GM23338 (cell line): Measurements from ENCODE around the gene TPBG. TPM values are rescaled to one million over a fixed set of nuclear protein-coding genes. Genes with fewer than 3 reads are reported as not detected.

Source experiments
- ATAC-seq: fragments of 200-7000 bp; cut with Tn5 transposase; 3 replicates; pipeline ENCODE4 v1.9.1; 2020
- DNase-seq: peaks from one replicate; pipeline ENCODE4 v3.0.0-alpha.2; 2015; ENCODE audit warnings: low spot score
- H2AFZ ChIP-seq: fragments of 200-600 bp; sonication (generic); 2 replicates; pipeline ENCODE4 v1.8.0; 2016; ENCODE audit warnings: antibody characterized with exemption, mild to moderate bottlenecking, moderate library complexity
- H3F3A ChIP-seq: fragments of 200-600 bp; sonication (generic); replicated peaks from 2 replicates; pipeline ENCODE4 v1.8.0; 2017; ENCODE audit warnings: antibody characterized with exemption, mixed run types, low read depth
- H3K27ac ChIP-seq: fragments of 200-600 bp; sonication (generic); 2 replicates; pipeline ENCODE4 v1.6.1; 2016; ENCODE audit warnings: low read depth
- H3K27me3 ChIP-seq: fragments of 200-600 bp; sonication (generic); 2 replicates; pipeline ENCODE4 v1.8.0; 2016; ENCODE audit warnings: mild to moderate bottlenecking, mixed run types, moderate library complexity; ENCODE audit not compliant: insufficient read depth
- H3K36me3 ChIP-seq: fragments of 200-600 bp; sonication (generic); 2 replicates; pipeline ENCODE4 v1.8.0; 2016; ENCODE audit warnings: mild to moderate bottlenecking; ENCODE audit not compliant: insufficient read depth
- H3K4me1 ChIP-seq: fragments of 200-600 bp; sonication (generic); 2 replicates; pipeline ENCODE4 v1.8.0; 2016; ENCODE audit warnings: mild to moderate bottlenecking, moderate library complexity; ENCODE audit not compliant: insufficient read depth
- H3K4me2 ChIP-seq: fragments of 200-600 bp; sonication (generic); 2 replicates; pipeline ENCODE4 v1.7.1; 2017; ENCODE audit warnings: mixed run types
- H3K4me3 ChIP-seq: fragments of 200-600 bp; sonication (generic); 2 replicates; pipeline ENCODE4 v1.6.1; 2016; ENCODE audit warnings: mixed run types
- H3K79me2 ChIP-seq: fragments of 200-600 bp; sonication (generic); replicated peaks from 2 replicates; pipeline ENCODE4 v1.8.0; 2017; ENCODE audit warnings: mild to moderate bottlenecking; ENCODE audit not compliant: insufficient read depth
- H3K9me2 ChIP-seq: fragments of 200-600 bp; sonication (generic); 2 replicates; pipeline ENCODE4 v1.8.0; 2017; ENCODE audit not compliant: insufficient read depth
- H4K20me1 ChIP-seq: fragments of 200-600 bp; sonication (generic); replicated peaks from 2 replicates; pipeline ENCODE4 v1.8.0; 2017; ENCODE audit warnings: mild to moderate bottlenecking; ENCODE audit not compliant: insufficient read depth
- H3K27ac Mint-ChIP-seq: 2 replicates; pipeline ENCODE4 v1.8.0; 2020; ENCODE audit warnings: inconsistent platforms, mild to moderate bottlenecking, moderate library complexity, mixed read lengths
- H3K27me3 Mint-ChIP-seq: 3 replicates; pipeline ENCODE4 v1.8.0; 2022; ENCODE audit warnings: low read depth, mild to moderate bottlenecking, moderate library complexity, mixed read lengths, inconsistent platforms; ENCODE audit not compliant: insufficient read depth, poor library complexity
- H3K36me3 Mint-ChIP-seq: 3 replicates; pipeline ENCODE4 v1.8.0; 2021; ENCODE audit warnings: low read depth, mild to moderate bottlenecking, inconsistent platforms, moderate library complexity, mixed read lengths
- H3K4me1 Mint-ChIP-seq: 3 replicates; pipeline ENCODE4 v1.8.0; 2020; ENCODE audit warnings: mild to moderate bottlenecking, inconsistent platforms, mixed read lengths
- H3K4me3 Mint-ChIP-seq: 3 replicates; pipeline ENCODE4 v1.8.0; 2021; ENCODE audit warnings: moderate library complexity, mild to moderate bottlenecking, inconsistent platforms, mixed read lengths
- H3K9me3 Mint-ChIP-seq: 3 replicates; pipeline ENCODE4 v1.8.0; 2020; ENCODE audit warnings: moderate library complexity, mild to moderate bottlenecking, inconsistent platforms, mixed read lengths
- CREB1 ChIP-seq: fragments of 250-450 bp; sonication (Bioruptor Pico); IDR thresholded peaks from 2 replicates; pipeline ENCODE4 v1.5.0; 2020; ENCODE audit warnings: low read depth, mild to moderate bottlenecking, moderate library complexity
- ETS1 ChIP-seq: IDR thresholded peaks from 2 replicates; pipeline ENCODE4 v1.6.1; 2016; ENCODE audit warnings: antibody characterized with exemption
- EZH2 ChIP-seq: fragments of 200-600 bp; sonication (generic); IDR thresholded peaks from one replicate; pipeline ENCODE4 v1.8.0; 2017; ENCODE audit warnings: antibody characterized with exemption, mild to moderate bottlenecking, low read depth; ENCODE audit not compliant: unreplicated experiment
- EZH2phosphoT487 ChIP-seq: fragments of 200-600 bp; sonication (generic); IDR thresholded peaks from one replicate; pipeline ENCODE4 v1.8.1; 2018; ENCODE audit warnings: antibody characterized with exemption; ENCODE audit not compliant: unreplicated experiment
- JUNB ChIP-seq: IDR thresholded peaks from one replicate; pipeline ENCODE4 v1.6.1; 2016; ENCODE audit warnings: antibody characterized with exemption; ENCODE audit not compliant: unreplicated experiment
- NANOG ChIP-seq: IDR thresholded peaks from 2 replicates; pipeline ENCODE4 v1.6.1; 2016; ENCODE audit warnings: antibody characterized with exemption, borderline replicate concordance
- REST ChIP-seq: IDR thresholded peaks from one replicate; pipeline ENCODE4 v1.6.1; 2018; ENCODE audit warnings: antibody characterized with exemption; ENCODE audit not compliant: unreplicated experiment
- STAT1 ChIP-seq: IDR thresholded peaks from one replicate; pipeline ENCODE4 v1.6.1; 2016; ENCODE audit warnings: antibody characterized with exemption; ENCODE audit not compliant: unreplicated experiment
- ZNF331 ChIP-seq: fragments of 250-450 bp; sonication (Bioruptor Pico); IDR thresholded peaks from 2 replicates; pipeline ENCODE4 v1.5.0; 2020; ENCODE audit warnings: low read depth, mild to moderate bottlenecking, moderate library complexity
- polyA plus RNA-seq: library from polyadenylated mRNA; unstranded; fragments of >200 nt; fragmentation: Nextera tagmentation; extraction: Ambion mirVana; gene quantifications from 2 replicates; pipeline ENCODE4 v1.2.1, GENCODE V29; 2016
- total RNA-seq: library from RNA; depleted of rRNA; stranded (reverse); fragments of >200 nt; shearing (Covaris generic); gene quantifications from 2 replicates; pipeline ENCODE4 v1.2.3, GENCODE V29; 2014
- TF ChIP-seq, protein P1 (sequence below), 2 experiments: fragments of 200-600 bp in 1 of 2; sonication (generic) in 1 of 2; conservative IDR thresholded peaks; 2 replicates each; pipeline versions ENCODE4 v1.5.1 to v1.6.1; 2016 to 2017; ENCODE audit warnings: antibody characterized with exemption in 2 of 2, low read depth in 2 of 2, mild to moderate bottlenecking in 2 of 2, moderate library complexity in 1 of 2
- TF ChIP-seq, protein P2 (sequence below): fragments of 250-450 bp; sonication (Bioruptor Pico); IDR thresholded peaks from 2 replicates; pipeline ENCODE4 v1.5.0; 2020; ENCODE audit warnings: mild to moderate bottlenecking, moderate library complexity

TPBG gene
- total and polyA plus RNA-seq, 2 experiments from 2014 or later = 22.1 to 33.0 TPM

- TF ChIP-seq, protein P1, sequence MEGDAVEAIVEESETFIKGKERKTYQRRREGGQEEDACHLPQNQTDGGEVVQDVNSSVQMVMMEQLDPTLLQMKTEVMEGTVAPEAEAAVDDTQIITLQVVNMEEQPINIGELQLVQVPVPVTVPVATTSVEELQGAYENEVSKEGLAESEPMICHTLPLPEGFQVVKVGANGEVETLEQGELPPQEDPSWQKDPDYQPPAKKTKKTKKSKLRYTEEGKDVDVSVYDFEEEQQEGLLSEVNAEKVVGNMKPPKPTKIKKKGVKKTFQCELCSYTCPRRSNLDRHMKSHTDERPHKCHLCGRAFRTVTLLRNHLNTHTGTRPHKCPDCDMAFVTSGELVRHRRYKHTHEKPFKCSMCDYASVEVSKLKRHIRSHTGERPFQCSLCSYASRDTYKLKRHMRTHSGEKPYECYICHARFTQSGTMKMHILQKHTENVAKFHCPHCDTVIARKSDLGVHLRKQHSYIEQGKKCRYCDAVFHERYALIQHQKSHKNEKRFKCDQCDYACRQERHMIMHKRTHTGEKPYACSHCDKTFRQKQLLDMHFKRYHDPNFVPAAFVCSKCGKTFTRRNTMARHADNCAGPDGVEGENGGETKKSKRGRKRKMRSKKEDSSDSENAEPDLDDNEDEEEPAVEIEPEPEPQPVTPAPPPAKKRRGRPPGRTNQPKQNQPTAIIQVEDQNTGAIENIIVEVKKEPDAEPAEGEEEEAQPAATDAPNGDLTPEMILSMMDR (conservative IDR thresholded peaks at IDR 0.05; ENCODE audit: low read depth in 2 of 2) = no peak
- TF ChIP-seq NANOG = no peak
Observed at GRCh38 chr6:82322386-82322785, 41.2 kb upstream of the TPBG start (continued).

GRCh38 chr6:82329766-82330165 is 33.9 kb upstream of the TPBG start:
- Mint-ChIP-seq H3K36me3 (no peaks in the 10 kb centered on the region; the same call in 2 of the 3 replicates), H3K9me3 (no peaks in the 10 kb centered on the region), H3K4me3 (no peak overlapping the region), H3K4me1 (peaks cover 4% of the 10 kb centered on the region), H3K27me3 (no peaks in the 10 kb centered on the region), H3K27ac (no peak overlapping the region)
- ATAC-seq (no peak), DNase-seq (no peak)
- Histone ChIP-seq H3F3A (no peaks in the 10 kb centered on the region), H2AFZ (no peak overlapping the region), H3K4me3 (no peak overlapping the region), H3K27ac (no peak overlapping the region), H4K20me1 (no peaks in the 10 kb centered on the region), H3K9me2 (no peaks in the 10 kb centered on the region), H3K4me2 (no peak overlapping the region), H3K36me3 (no peaks in the 10 kb centered on the region), H3K27me3 (no peaks in the 10 kb centered on the region), H3K79me2 (no peaks in the 10 kb centered on the region), H3K4me1 (no peaks in the 10 kb centered on the region)
- TF ChIP-seq CREB1 (CRISPR knock-in tag) (no peak), JUNB (no peak), ETS1 (no peak), ZNF331 (no peak), STAT1 (no peak), REST (no peak), EZH2phosphoT487 (no peak), EZH2 (no peak)
- TF ChIP-seq, protein P2, sequence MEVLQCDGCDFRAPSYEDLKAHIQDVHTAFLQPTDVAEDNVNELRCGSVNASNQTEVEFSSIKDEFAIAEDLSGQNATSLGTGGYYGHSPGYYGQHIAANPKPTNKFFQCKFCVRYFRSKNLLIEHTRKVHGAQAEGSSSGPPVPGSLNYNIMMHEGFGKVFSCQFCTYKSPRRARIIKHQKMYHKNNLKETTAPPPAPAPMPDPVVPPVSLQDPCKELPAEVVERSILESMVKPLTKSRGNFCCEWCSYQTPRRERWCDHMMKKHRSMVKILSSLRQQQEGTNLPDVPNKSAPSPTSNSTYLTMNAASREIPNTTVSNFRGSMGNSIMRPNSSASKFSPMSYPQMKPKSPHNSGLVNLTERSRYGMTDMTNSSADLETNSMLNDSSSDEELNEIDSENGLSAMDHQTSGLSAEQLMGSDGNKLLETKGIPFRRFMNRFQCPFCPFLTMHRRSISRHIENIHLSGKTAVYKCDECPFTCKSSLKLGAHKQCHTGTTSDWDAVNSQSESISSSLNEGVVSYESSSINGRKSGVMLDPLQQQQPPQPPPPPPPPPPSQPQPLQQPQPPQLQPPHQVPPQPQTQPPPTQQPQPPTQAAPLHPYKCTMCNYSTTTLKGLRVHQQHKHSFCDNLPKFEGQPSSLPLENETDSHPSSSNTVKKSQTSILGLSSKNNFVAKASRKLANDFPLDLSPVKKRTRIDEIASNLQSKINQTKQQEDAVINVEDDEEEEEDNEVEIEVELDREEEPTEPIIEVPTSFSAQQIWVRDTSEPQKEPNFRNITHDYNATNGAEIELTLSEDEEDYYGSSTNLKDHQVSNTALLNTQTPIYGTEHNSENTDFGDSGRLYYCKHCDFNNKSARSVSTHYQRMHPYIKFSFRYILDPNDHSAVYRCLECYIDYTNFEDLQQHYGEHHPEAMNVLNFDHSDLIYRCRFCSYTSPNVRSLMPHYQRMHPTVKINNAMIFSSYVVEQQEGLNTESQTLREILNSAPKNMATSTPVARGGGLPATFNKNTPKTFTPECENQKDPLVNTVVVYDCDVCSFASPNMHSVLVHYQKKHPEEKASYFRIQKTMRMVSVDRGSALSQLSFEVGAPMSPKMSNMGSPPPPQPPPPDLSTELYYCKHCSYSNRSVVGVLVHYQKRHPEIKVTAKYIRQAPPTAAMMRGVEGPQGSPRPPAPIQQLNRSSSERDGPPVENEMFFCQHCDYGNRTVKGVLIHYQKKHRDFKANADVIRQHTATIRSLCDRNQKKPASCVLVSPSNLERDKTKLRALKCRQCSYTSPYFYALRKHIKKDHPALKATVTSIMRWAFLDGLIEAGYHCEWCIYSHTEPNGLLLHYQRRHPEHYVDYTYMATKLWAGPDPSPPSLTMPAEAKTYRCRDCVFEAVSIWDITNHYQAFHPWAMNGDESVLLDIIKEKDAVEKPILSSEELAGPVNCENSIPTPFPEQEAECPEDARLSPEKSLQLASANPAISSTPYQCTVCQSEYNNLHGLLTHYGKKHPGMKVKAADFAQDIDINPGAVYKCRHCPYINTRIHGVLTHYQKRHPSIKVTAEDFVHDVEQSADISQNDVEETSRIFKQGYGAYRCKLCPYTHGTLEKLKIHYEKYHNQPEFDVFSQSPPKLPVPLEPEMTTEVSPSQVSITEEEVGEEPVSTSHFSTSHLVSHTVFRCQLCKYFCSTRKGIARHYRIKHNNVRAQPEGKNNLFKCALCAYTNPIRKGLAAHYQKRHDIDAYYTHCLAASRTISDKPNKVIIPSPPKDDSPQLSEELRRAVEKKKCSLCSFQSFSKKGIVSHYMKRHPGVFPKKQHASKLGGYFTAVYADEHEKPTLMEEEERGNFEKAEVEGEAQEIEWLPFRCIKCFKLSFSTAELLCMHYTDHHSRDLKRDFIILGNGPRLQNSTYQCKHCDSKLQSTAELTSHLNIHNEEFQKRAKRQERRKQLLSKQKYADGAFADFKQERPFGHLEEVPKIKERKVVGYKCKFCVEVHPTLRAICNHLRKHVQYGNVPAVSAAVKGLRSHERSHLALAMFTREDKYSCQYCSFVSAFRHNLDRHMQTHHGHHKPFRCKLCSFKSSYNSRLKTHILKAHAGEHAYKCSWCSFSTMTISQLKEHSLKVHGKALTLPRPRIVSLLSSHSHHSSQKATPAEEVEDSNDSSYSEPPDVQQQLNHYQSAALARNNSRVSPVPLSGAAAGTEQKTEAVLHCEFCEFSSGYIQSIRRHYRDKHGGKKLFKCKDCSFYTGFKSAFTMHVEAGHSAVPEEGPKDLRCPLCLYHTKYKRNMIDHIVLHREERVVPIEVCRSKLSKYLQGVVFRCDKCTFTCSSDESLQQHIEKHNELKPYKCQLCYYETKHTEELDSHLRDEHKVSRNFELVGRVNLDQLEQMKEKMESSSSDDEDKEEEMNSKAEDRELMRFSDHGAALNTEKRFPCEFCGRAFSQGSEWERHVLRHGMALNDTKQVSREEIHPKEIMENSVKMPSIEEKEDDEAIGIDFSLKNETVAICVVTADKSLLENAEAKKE (CRISPR knock-in tag) = no peak
- TF ChIP-seq, protein P1 (conservative IDR thresholded peaks at IDR 0.05; ENCODE audit: low read depth in 2 of 2) = no peak
